ENCODE measurements around the gene MARCHF6.
"Not testable (repeated sequence)": the region's sequence is repeated elsewhere in the genome, so short reads cannot be mapped to it uniquely, and the experiment has no call there.

Gene MARCHF6

DNA sequence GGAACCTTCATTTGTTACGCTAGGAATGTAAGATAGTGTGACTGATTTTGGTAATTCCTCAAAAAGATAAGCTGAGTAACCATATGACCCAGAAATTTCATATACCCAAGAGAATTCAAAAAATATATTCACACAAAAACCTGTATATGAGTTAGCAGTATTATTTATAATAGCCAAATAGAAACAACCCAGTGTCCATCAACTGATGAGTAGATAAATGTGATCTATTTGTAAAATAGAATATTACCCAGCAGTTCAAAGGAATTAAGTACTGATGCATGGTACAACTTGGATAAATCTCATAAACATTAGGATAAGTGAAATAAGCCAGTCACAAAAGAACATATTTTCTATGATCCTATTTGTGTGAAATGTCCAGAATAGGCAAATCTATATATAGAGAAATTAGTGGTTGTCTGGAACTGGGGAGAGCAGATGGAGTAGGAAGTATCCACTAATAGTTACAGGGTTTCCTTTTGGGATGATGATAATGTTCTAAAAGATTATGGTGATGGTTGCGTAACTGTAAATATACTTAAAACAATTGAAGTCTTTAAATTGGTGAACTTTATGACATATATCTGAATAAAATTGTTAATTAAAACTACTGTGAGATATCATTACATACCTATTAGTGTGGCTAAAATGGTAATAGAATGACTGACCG, 10.2 kb downstream of the MARCHF6 start:
- TF ChIP-seq, protein P1, sequence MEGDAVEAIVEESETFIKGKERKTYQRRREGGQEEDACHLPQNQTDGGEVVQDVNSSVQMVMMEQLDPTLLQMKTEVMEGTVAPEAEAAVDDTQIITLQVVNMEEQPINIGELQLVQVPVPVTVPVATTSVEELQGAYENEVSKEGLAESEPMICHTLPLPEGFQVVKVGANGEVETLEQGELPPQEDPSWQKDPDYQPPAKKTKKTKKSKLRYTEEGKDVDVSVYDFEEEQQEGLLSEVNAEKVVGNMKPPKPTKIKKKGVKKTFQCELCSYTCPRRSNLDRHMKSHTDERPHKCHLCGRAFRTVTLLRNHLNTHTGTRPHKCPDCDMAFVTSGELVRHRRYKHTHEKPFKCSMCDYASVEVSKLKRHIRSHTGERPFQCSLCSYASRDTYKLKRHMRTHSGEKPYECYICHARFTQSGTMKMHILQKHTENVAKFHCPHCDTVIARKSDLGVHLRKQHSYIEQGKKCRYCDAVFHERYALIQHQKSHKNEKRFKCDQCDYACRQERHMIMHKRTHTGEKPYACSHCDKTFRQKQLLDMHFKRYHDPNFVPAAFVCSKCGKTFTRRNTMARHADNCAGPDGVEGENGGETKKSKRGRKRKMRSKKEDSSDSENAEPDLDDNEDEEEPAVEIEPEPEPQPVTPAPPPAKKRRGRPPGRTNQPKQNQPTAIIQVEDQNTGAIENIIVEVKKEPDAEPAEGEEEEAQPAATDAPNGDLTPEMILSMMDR (IDR thresholded peaks at IDR 0.05; ENCODE audit: low read depth, low read length, missing control alignments) = no peak
- H3K4me3 ChIP-seq (replicated peaks; ENCODE audit: low read depth, low read length) = no peak overlapping the region
- DNase-seq (ENCODE audit: extremely low read depth, low read depth) = no peak

DNA sequence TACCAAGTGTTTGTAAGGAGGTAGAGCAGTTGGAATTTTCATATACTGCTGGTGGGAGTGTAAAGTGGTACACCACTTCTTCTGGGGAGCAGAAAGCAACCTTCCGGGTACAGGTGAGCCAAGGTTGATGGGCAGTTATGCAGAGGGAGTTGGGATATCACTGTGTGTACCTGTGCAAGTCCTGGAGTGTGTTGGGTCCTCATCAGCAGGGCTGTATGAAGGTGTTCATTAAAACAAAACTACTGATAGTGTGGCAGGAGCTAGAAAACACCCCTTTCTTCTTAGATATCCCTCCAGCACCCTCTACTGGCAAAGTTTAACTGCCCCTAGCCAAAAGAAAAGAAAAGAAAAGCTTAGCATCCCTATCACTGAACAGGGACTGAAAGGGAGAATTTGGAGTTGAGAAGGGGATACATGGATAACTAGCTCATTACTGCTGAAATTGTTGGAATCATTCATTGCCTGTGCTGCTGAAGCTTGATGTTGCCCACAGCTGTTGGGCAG, 10.7 kb downstream of the MARCHF6 start:
- no peak overlapping the region for H3K4me3 ChIP-seq (replicated peaks; ENCODE audit: low read depth, low read length)
- DNase-seq (ENCODE audit: extremely low read depth, low read depth) = no peak
- TF ChIP-seq, protein P1 (IDR thresholded peaks at IDR 0.05; ENCODE audit: low read depth, low read length, missing control alignments) = peak; percentile 12

DNA sequence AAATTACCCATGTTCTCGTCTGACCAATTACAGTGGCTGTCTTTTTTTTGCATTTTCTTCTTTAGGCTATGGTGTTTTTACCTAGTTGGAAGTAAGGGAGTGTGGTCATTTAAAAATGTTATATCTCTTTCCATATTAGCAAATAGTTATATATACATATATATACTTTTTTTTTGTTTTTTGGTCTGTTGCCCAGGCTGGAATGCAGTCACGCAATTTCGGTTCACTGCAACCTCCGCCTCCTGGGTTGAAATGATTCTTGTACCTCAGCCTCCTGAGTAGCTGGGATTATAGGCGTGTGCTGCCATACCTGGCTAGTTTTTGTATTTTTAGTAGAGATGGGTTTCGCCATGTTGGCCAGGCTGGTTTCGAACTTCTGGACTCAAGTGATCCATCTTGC, 12.3 kb downstream of the MARCHF6 start:
- TF ChIP-seq, protein P1 (IDR thresholded peaks at IDR 0.05; ENCODE audit: low read depth, low read length, missing control alignments) = no peak
- DNase-seq (ENCODE audit: extremely low read depth, low read depth) = no peak

DNA sequence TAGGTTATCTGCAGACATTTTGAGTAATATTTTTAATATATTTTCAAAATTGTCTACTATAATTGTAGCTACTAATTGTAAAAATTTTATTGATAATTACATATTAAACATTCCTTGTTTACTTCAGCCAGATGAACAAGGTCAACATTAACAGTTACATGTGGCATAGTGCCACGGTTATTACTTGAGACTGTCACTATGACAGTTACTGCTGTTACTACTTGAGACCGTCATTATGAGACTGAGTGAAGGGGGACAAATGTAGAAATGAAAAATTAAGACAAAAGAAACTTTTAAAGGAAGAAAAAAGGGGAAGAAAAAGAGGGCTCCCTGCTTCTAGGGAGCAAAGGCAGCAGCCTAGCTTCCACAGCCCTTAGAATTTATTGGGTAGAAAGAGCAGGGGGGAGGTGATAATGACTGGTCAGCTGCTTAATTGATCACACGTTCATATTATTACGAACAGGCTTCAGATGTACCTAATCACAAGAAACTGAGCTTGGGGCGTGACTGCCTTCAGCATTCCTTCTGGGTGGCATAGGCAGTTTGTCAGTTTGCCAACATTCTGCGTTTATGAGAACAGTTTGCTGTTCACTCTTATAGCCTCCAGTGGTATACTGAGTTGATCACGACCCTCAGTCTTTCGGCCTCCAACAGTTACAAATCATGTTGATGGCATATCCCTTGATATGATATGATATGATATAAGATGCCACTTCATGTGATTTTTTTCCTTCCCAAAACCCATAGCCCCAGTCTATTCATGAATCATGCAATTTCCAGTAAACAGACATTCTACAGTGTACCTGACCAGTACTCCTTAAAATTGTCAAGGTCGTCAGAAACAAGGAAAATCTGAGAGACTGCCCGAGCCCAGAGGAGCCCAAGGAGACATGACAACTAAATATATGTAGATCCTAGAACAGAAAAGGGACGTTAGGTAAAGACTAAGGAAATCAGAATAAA, 13.1 kb downstream of the MARCHF6 start:
- TF ChIP-seq, protein P1 (IDR thresholded peaks at IDR 0.05; ENCODE audit: low read depth, low read length, missing control alignments) = no peak
- no peak for DNase-seq (ENCODE audit: extremely low read depth, low read depth)
- no peak overlapping the region for H3K4me3 ChIP-seq (replicated peaks; ENCODE audit: low read depth, low read length)

More for the DNA sequence above, 12.3 kb downstream of the MARCHF6 start:
- H3K4me3 ChIP-seq (replicated peaks; ENCODE audit: low read depth, low read length) = no peak overlapping the region

DNA sequence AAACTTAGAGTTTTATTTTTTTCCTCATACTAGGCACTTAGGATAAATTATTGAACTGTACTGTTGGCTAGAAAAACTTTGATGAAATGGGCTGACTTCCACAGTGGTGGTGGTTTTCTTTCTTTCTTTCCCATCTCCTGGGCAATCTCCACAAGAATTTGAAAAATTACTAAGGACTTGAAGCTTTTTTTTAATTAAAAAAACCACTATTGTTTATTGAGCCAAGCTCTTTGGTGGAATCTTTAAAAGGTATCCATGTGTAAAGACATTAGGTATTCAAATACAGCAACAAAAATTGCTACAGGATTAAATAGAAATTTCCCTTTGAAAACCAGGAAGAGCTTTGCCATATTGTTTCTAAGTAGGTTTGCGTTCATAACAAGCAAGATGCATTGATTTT, 14.1 kb downstream of the MARCHF6 start:
- DNase-seq (ENCODE audit: extremely low read depth, low read depth) = no peak
- TF ChIP-seq, protein P1 (IDR thresholded peaks at IDR 0.05; ENCODE audit: low read depth, low read length, missing control alignments) = no peak

DNA sequence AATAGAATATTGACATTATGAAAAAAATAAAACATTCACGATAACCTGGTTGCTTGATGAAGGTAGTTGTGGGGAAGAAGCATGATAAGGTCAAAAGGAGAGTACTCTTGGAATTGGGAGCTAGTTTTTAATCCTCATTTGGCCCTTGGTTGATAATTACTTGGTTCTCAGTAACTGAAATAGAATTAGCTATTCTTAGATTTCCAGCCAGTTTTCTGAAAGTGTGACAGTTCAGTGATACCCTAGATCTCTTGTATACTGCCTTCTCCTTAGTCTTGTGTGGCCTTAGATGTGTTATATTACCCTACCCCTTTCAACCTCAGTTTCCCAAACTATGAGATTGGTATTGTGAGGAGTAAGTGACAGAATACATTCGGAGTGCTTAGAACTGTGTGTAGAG, 17.4 kb downstream of the MARCHF6 start:
- TF ChIP-seq, protein P1 (IDR thresholded peaks at IDR 0.05; ENCODE audit: low read depth, low read length, missing control alignments) = no peak
- DNase-seq (ENCODE audit: extremely low read depth, low read depth) = no peak
- H3K4me3 ChIP-seq (replicated peaks; ENCODE audit: low read depth, low read length) = no peak overlapping the region

More for the DNA sequence above, 14.1 kb downstream of the MARCHF6 start:
- no peak overlapping the region for H3K4me3 ChIP-seq (replicated peaks; ENCODE audit: low read depth, low read length)

DNA sequence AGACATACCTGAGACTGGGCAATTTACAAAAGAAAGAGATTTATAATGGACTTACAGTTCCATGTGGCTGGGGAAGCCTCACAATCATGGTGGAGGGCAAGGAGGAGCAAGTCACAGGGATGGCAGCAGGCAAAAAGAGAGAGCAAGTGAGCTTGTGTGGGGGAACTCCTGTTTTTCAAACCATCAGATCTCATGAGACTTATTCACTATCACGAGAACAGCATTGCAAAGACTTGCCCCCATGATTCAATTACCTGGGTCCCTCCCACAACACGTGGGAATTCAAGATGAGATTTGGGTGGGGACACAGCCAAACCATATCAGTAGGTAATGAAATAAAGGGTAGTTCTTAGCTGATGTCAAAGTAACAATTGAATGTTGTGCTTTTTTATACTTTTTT, 17.9 kb downstream of the MARCHF6 start:
- H3K4me3 ChIP-seq (replicated peaks; ENCODE audit: low read depth, low read length); DNase-seq (ENCODE audit: extremely low read depth, low read depth): not testable (repeated sequence)
